ENCODE data around the gene ZFAND3.

The ZFAND3 gene

DNA sequence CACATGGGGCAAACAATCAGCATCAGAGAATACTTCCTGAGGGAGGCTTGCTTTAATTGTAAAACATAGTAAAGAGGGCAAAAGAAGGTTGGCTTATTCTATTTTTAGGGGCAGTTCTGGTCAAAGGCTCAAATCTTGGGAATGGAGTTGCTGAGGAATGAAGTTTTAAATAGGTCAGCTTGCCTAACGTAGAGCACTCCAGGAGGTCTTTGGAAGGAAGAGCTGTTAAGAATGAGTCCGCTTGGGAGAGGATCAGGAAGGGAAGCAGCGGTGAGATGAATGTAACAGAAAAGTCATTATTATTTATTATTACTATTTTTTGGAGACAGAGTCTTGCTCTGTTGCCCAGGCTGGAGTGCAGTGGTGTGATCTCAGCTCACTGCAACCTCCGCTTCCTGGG lies 108.7 kb downstream of the ZFAND3 start:
- TF ChIP-seq, protein P1, sequence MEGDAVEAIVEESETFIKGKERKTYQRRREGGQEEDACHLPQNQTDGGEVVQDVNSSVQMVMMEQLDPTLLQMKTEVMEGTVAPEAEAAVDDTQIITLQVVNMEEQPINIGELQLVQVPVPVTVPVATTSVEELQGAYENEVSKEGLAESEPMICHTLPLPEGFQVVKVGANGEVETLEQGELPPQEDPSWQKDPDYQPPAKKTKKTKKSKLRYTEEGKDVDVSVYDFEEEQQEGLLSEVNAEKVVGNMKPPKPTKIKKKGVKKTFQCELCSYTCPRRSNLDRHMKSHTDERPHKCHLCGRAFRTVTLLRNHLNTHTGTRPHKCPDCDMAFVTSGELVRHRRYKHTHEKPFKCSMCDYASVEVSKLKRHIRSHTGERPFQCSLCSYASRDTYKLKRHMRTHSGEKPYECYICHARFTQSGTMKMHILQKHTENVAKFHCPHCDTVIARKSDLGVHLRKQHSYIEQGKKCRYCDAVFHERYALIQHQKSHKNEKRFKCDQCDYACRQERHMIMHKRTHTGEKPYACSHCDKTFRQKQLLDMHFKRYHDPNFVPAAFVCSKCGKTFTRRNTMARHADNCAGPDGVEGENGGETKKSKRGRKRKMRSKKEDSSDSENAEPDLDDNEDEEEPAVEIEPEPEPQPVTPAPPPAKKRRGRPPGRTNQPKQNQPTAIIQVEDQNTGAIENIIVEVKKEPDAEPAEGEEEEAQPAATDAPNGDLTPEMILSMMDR (IDR thresholded peaks at IDR 0.05): no peak

DNA sequence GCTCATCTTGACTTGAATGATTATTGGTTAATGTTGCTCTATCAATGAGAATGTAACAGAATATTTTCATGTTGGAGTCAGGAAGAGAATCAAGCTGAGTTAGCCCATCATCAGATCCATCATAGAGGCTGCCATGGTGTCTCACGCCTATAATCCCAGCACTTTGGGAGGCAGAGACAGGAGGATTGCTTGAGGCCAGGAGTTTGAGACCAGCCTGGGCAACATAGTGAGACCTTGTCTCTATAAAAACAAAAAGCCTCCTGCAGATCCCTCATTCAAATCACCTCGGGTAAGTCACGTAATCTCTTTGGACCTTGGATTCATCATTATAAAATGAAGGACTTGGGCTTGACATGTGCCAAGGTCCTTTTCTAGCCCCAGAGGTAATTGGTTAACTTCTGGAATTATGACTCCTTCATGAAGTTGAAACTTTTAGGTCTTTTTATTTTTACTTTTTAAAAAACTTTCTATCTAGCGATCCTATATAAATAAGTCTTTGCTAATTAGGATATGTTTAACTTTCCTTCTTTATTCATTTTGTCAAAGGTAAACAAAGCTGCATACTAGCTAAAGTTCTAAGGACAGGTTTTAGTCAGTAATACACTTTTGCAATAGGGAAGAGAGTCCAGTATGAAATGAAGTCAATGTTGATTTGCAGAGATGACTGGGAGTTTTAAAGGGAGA lies 110.9 kb downstream of the ZFAND3 start:
- TF ChIP-seq, protein P1 (IDR thresholded peaks at IDR 0.05): no peak

- TF ChIP-seq, protein P1 (IDR thresholded peaks at IDR 0.05): no peak
Observed at GRCh38 chr6:37931066-37931465, 111.5 kb downstream of the ZFAND3 start.

DNA sequence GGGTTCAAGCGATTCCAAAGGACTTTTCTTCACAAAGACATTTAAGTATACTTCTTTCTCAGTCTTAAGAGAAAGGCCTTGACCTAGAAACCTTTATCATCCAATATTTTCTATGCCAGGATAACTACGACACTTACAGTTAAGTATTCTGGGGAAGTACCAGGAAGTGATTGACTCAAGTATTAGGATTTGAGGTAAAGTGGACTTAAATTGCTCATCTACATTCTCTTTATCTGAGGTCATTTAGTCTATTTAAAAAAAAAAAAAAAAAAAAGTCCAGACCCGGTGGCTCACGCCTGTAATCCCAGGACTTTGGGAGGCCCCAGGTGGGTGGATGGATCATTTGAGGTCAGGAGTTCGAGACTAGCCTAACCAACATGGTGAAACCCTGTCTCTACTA lies 114.7 kb downstream of the ZFAND3 start:
- TF ChIP-seq, protein P1 (IDR thresholded peaks at IDR 0.05): no peak

- TF ChIP-seq, protein P1 (IDR thresholded peaks at IDR 0.05): no peak
Observed at GRCh38 chr6:37936150-37936549, 116.6 kb downstream of the ZFAND3 start.

DNA sequence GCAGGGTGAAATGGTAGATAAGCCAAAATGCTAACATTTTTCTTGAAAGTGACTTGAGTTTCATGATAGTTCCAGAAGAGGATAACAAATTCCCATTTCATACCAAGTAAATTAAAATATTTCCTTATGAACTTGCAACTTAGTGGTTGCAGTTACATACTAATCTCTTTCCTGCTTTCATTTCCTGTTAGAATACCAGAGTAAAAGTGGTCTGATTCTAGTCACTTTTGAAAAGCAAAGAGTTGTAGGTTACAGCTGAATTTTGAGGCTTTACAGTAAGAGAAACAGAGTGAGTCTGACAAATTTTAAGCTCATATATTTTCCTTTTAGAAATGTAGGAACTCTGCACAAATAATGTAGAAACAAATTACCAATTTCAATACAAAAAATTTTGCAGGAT lies 117.4 kb downstream of the ZFAND3 start:
- TF ChIP-seq, protein P1 (IDR thresholded peaks at IDR 0.05): no peak

DNA sequence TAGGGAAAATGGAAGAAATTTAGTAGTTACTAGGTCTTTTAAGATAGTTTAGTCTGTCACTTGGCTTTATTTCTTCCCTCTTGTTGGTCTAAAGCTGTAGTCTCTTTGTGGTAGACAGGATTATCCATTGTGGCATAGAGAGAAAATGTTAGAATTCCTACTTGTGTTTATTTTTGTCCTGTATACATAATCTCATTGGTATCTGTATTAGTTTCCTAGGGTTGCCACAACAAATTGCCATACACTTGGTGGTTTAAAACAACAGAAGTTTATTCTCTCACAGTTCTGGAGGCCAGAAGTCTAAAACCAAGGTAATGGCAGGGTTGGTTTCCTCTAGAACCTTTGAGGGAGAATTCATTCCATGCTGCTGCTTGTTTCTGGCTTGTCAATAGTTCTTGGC lies 119.4 kb downstream of the ZFAND3 start:
- TF ChIP-seq, protein P1 (IDR thresholded peaks at IDR 0.05): no peak

Data from LNCAP (cell line).